Measurements from ENCODE around the gene PAXX. TPM values are rescaled to one million over a fixed set of nuclear protein-coding genes. Genes with fewer than 3 reads are reported as not detected.

PAXX gene
- total RNA-seq, 1 experiment from 2014 or later, result 113 TPM

DNA sequence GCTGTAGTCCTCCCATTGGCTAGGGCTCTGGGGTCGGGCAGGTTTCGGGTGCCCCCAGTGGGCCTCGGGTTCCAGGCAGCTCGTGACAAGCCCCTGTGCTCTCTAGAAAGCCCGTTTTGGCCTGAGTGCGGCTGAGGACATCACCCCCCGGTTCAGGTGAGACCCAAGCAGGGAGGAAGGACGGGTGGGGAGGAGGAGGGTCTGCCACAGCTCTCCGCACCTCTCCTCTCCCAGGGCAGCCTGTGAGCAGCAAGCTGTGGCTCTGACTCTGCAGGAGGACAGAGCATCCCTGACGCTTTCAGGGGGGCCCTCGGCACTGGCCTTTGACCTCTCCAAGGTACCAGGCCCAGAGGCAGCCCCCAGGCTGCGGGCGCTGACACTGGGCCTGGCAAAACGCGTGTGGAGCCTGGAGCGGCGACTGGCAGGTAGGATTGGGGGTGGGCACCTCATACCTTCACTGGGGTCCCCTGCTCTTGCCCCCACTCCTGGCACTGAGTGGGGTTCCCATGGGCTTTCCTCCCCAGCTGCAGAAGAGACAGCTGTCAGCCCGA, 672 bp downstream of the PAXX start:
- no peaks in the 10 kb centered on the region; the same call in 1 of the 2 replicates for H3K36me3 ChIP-seq (ENCODE audit: low read depth, low read length)
- H3K27me3 ChIP-seq (ENCODE audit: low read length), result no peaks in the 10 kb centered on the region
- peaks cover 16% of the 10 kb centered on the region for H3K79me2 ChIP-seq (ENCODE audit: low read length)
- peak overlapping the region; percentile 90 for H3K9ac ChIP-seq (ENCODE audit: low read length)
- peaks cover 27% of the 10 kb centered on the region for H3K4me1 ChIP-seq (ENCODE audit: insufficient read depth, low read length)
- ATAC-seq (no peak), DNase-seq (no peak)
- CTCF ChIA-PET, result interaction anchor here (0.7 kb wide), 1 partner anchor 204 kb away, joined by 4 read pairs; no protein-coding TSS in a partner anchor
- H3K27ac ChIP-seq (ENCODE audit: low read length), result peak overlapping the region; percentile 57
- H3K9me3 ChIP-seq (ENCODE audit: low read length), result no peaks in the 10 kb centered on the region
- peak overlapping the region; percentile 87 for H3K4me2 ChIP-seq (ENCODE audit: low read length)
- intact Hi-C loops (cut with micrococcal nuclease), result loop anchor here (2.0 to 10.0 kb wide), 2 partner anchors 42 to 148 kb away; partner anchors contain the start of genes AJM1 and PHPT1
- H3K4me3 ChIP-seq (ENCODE audit: low read length), result peak overlapping the region; percentile 89
- no peaks in the 10 kb centered on the region for H3F3A ChIP-seq (ENCODE audit: low read length, unreplicated experiment)
- no peaks in the 10 kb centered on the region for H4K20me1 ChIP-seq (ENCODE audit: low read length)
- H2AFZ ChIP-seq (ENCODE audit: low read length), result peak overlapping the region; percentile 63
- BruUV-seq (replicated peaks), result TSS peak; percentile 72
- POLR2A ChIA-PET (ENCODE audit: unreplicated experiment), result no interaction called here
- TF ChIP-seq EZH2phosphoT487 (IDR thresholded peaks at IDR 0.05; ENCODE audit: borderline replicate concordance, low read length) (no peak), EZH2 (IDR thresholded peaks at IDR 0.05; ENCODE audit: low read length, unreplicated experiment) (no peak)
- TF ChIP-seq, protein P1, sequence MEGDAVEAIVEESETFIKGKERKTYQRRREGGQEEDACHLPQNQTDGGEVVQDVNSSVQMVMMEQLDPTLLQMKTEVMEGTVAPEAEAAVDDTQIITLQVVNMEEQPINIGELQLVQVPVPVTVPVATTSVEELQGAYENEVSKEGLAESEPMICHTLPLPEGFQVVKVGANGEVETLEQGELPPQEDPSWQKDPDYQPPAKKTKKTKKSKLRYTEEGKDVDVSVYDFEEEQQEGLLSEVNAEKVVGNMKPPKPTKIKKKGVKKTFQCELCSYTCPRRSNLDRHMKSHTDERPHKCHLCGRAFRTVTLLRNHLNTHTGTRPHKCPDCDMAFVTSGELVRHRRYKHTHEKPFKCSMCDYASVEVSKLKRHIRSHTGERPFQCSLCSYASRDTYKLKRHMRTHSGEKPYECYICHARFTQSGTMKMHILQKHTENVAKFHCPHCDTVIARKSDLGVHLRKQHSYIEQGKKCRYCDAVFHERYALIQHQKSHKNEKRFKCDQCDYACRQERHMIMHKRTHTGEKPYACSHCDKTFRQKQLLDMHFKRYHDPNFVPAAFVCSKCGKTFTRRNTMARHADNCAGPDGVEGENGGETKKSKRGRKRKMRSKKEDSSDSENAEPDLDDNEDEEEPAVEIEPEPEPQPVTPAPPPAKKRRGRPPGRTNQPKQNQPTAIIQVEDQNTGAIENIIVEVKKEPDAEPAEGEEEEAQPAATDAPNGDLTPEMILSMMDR (conservative IDR thresholded peaks at IDR 0.05; ENCODE audit: low read depth, low read length), result no peak
- H3K9me2 ChIP-seq (replicated peaks; ENCODE audit: low read length), result no peaks in the 10 kb centered on the region

GRCh38 chr9:136994180-136994887, 2.1 kb downstream of the PAXX start:
- no peak overlapping the region for H3K9ac ChIP-seq (ENCODE audit: low read length)
- no peaks in the 10 kb centered on the region for H3F3A ChIP-seq (ENCODE audit: low read length, unreplicated experiment)
- H3K4me1 ChIP-seq (ENCODE audit: insufficient read depth, low read length), result peaks cover 27% of the 10 kb centered on the region
- peak overlapping the region; percentile 87; the same call in 1 of the 2 replicates for H3K4me2 ChIP-seq (ENCODE audit: low read length)
- no peak for DNase-seq
- no peaks in the 10 kb centered on the region for H4K20me1 ChIP-seq (ENCODE audit: low read length)
- no TSS peak for BruUV-seq (replicated peaks)
- no peak overlapping the region for H3K4me3 ChIP-seq (ENCODE audit: low read length)
- no peak overlapping the region for H3K27ac ChIP-seq (ENCODE audit: low read length)
- ChIA-PET POLR2A (ENCODE audit: unreplicated experiment) (no interaction called here), CTCF (no interaction called here)
- H3K79me2 ChIP-seq (ENCODE audit: low read length), result peaks cover 16% of the 10 kb centered on the region
- no peak for ATAC-seq
- H3K36me3 ChIP-seq (ENCODE audit: low read depth, low read length), result no peaks in the 10 kb centered on the region; the same call in 1 of the 2 replicates
- TF ChIP-seq EZH2phosphoT487 (IDR thresholded peaks at IDR 0.05; ENCODE audit: borderline replicate concordance, low read length) (no peak), EZH2 (IDR thresholded peaks at IDR 0.05; ENCODE audit: low read length, unreplicated experiment) (no peak)
- TF ChIP-seq, protein P1 (conservative IDR thresholded peaks at IDR 0.05; ENCODE audit: low read depth, low read length), result no peak
- intact Hi-C loops (cut with micrococcal nuclease), result loop anchor here (10.0 kb wide), 1 partner anchor 150 kb away; the partner anchor contains the start of genes AJM1 and PHPT1
- no peaks in the 10 kb centered on the region for H3K27me3 ChIP-seq (ENCODE audit: low read length)
- H3K9me3 ChIP-seq (ENCODE audit: low read length), result no peaks in the 10 kb centered on the region
- H2AFZ ChIP-seq (ENCODE audit: low read length), result no peak overlapping the region
- no peaks in the 10 kb centered on the region for H3K9me2 ChIP-seq (replicated peaks; ENCODE audit: low read length)

- Histone ChIP-seq H2AFZ (ENCODE audit: low read length) (no peak overlapping the region), H3K27ac (ENCODE audit: low read length) (no peak overlapping the region), H3K9ac (ENCODE audit: low read length) (no peak overlapping the region), H3F3A (ENCODE audit: low read length, unreplicated experiment) (no peaks in the 10 kb centered on the region), H3K9me3 (ENCODE audit: low read length) (no peaks in the 10 kb centered on the region), H3K4me1 (ENCODE audit: insufficient read depth, low read length) (peaks cover 27% of the 10 kb centered on the region), H3K4me3 (ENCODE audit: low read length) (no peak overlapping the region), H3K4me2 (ENCODE audit: low read length) (no peak overlapping the region), H3K27me3 (ENCODE audit: low read length) (no peaks in the 10 kb centered on the region), H3K9me2 (replicated peaks; ENCODE audit: low read length) (no peaks in the 10 kb centered on the region), H3K79me2 (ENCODE audit: low read length) (peaks cover 16% of the 10 kb centered on the region), H3K36me3 (ENCODE audit: low read depth, low read length) (no peaks in the 10 kb centered on the region; the same call in 1 of the 2 replicates), H4K20me1 (ENCODE audit: low read length) (no peaks in the 10 kb centered on the region)
- no peak for ATAC-seq
- intact Hi-C loops (cut with micrococcal nuclease), result loop anchor here (10.0 kb wide), 1 partner anchor 150 kb away; the partner anchor contains the start of genes AJM1 and PHPT1
- no peak for TF ChIP-seq EZH2 (IDR thresholded peaks at IDR 0.05; ENCODE audit: low read length, unreplicated experiment)
- TF ChIP-seq, protein P1 (conservative IDR thresholded peaks at IDR 0.05; ENCODE audit: low read depth, low read length), result no peak
- TF ChIP-seq EZH2phosphoT487 (IDR thresholded peaks at IDR 0.05; ENCODE audit: borderline replicate concordance, low read length), result no peak
- ChIA-PET CTCF (no interaction called here), POLR2A (ENCODE audit: unreplicated experiment) (no interaction called here)
- BruUV-seq (replicated peaks), result no TSS peak
- no peak for DNase-seq
These were observed 2.6 kb downstream of the PAXX start for GRCh38 chr9:136994888-136995230.
